SIG-M5 treated with dmso at 0.1 percent for 504 hours (cell line): ENCODE results near the gene ADCY10.
"Not testable (repeated sequence)": the region's sequence is repeated elsewhere in the genome, so short reads cannot be mapped to it uniquely, and the experiment has no call there.

ENCODE experiments used
- DNase-seq: peaks from one replicate; lab custom pipeline; 2025; ENCODE audit not compliant: unreplicated experiment; lab: John Stamatoyannopoulos, UW

The ADCY10 gene

DNA sequence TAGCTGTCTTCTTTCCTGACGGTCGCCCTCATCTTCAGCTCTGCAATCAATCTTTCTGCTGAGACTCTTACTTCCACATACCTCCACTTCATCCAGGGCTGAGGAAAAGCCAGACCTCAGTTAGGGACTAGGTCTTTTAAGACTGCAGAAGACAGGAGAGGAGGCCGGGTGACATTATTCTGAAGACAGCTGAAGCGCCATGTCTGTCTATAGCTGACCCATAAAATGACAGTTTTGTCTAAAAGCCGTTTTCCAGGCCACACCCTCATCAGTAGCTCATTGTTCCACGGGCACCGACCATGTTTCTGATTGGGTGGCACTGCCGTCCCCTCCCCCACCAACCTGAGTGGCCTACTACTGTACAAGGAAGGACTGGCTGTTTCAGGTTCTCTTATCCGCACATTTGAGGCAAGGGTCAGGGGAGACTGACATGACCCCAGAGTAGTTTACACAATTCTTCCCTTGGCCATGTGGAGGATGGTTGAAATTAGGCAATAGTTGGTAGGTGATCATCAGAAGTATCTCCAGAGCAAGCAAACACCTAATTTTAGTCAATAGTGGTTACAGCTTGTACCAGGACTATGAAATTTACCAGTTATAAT, at the start of gene ADCY10:
ADCY10 (minus strand) TSS at position 240 of the 602 bp plus-strand sequence. CDS start 8,994 bp downstream, outside the sequence.
- DNase-seq, result no peak

GRCh38 chr1:167957710-167958109, 43.8 kb upstream of the ADCY10 start:
- DNase-seq, result no peak

DNA sequence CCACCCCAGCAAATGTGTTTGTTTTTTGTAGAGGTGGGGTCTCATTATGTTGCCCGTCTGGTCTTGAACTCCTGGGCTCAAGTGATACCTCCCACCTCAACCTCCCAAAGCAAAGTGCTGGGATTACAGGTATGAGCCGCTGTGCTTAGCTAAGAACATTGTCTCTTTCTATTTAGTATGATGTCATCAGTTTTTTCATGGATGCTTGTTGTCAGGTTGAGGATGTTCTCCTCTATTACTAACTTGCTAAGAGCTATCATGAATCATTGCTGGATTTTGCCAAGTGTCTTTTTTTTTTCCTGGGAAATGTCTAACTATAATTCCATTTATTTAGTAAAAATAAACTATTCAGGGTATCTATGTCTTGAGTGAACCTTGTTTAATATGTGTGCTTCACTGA, 42.0 kb upstream of the ADCY10 start:
- no peak for DNase-seq

- no peak for DNase-seq
Measured at GRCh38 chr1:167950569-167950968, 36.6 kb upstream of the ADCY10 start.

GRCh38 chr1:167949785-167950184, 35.9 kb upstream of the ADCY10 start:
- DNase-seq, result no peak

GRCh38 chr1:167947733-167948132, 33.8 kb upstream of the ADCY10 start:
- DNase-seq, result no peak

DNA sequence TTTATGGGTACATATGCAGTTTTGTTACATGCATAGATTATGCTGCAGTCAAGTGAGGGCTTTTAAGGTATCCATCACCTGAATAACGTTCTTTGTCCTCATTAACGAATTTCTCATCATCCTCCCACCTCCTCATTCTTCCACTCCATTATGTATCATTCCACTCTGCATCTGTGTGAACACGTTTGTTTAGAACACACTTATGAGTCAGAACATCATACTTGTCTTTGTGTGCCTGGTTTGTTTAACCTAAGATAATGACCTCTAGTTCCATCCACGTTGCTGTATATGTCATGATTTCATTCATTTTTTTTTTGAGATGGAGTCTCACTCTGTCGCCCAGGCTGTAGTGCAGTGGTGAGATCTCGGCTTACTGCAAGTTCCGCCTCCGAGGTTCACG, 29.6 kb upstream of the ADCY10 start:
- DNase-seq, result no peak

DNA sequence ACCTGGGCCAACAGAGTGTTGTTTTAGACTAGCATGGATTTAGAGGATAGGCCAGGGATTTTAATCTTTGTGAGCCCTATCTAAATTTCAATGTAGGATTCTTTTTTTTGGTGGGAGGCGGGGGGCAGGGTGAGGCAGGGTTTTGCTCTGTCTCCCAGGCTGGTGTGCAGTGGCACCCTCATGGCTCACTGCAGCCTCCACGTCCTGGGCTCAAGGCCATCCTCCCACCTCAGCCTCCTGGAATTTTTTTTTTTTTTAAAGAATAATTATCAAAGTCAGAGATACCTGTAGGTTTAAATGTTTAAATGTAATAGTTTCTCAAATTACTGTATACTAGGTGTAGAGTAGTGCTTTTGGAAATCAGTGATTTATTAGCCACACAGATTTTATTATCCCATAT, 26.3 kb upstream of the ADCY10 start:
- DNase-seq, result no peak

- no peak for DNase-seq
Measured at GRCh38 chr1:167938080-167938636, 24.2 kb upstream of the ADCY10 start.

DNA sequence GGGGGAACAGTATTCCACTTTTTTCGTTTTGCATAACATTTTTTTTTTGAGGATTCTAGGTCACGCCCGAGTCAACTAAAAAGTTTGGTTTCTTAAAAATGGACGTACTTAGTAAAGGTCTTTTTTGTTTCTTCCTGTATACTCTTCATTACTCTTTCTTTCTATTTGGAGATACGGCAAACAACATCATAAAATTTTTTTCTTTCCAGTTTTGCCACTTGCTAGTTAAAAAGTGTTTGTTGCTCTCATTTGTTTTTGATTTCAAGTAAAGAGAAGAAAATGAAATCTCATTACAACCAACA, 23.7 kb upstream of the ADCY10 start:
- DNase-seq, result no peak

GRCh38 chr1:167936930-167937708, 23.2 kb upstream of the ADCY10 start, which contains the start of gene MPC2:
Gene MPC2 (minus strand): TSS chr1:167937072. CDS start chr1:167935841, 1,231 bp downstream.
- peak; percentile 67 for DNase-seq

DNA sequence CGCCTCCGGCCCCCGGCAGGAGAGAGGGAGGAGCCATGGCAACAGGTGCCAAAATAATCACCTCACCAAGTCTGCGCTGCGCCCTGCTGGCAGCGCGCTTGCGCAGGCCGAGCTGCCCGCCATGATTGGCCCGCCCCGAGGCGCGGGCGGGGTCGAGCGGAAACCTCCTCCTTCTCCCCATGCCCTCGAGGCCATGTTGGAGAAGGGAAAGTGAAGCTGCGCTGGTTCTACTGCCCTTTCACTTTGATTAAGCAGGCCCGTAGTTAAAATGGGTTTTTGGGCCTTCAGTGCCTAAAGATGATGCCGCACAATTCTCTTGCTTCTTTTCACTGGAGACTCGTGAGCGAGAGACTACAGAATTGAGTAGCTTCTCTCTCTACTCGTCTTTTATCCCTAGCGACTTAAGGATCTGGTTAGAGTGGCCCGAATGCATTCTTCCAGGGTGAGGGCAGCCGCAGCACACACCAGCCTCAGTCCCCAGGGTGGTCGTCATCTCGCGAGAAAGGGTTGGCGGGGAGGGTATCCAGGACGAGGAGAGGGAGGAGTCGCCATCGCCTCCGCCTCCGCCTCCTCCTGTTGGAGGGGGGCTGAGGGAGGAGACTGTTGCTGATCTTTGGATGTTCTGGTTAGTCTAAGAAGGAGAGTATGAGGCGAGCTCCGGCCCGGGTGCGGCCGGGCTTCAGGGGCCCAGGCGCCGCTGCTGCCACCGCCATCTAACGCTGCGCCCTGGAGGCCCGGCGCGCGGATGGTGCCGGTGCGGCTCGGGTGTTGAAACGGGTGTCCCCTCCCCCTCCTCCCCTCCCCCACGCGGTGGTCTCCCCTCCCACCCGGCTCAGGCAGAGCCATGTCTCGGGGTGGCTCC, 22.4 kb upstream of the ADCY10 start, which contains the start of gene DCAF6:
DCAF6 (plus strand) TSS at position 616 of the 862 bp plus-strand sequence; CDS start at position 845, 229 bp downstream.
- peak; percentile 98 for DNase-seq

- DNase-seq, result peak; percentile 72
Measured at GRCh38 chr1:167935216-167936067, 21.5 kb upstream of the ADCY10 start.

GRCh38 chr1:167934426-167935215, 20.7 kb upstream of the ADCY10 start:
- DNase-seq, result peak; percentile 72

DNA sequence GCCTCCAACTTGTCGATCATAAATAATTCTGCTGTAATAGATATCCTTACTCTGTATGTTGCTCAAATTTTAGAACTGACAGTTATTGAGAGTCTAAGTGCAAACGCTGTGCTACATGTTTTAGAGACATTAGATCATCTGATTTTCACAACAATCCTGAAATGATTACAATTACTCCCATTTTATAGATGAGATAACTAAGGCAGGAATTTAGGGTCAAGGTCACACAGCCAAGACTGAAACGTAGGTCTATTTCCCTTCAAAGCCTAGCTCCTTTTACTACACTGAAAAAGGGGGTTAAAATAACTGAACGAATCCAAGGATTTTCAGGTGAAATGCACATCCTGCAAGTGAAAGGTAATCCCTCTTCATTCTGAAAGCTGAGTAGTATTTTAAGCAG, 19.9 kb upstream of the ADCY10 start:
- DNase-seq, result no peak

DNA sequence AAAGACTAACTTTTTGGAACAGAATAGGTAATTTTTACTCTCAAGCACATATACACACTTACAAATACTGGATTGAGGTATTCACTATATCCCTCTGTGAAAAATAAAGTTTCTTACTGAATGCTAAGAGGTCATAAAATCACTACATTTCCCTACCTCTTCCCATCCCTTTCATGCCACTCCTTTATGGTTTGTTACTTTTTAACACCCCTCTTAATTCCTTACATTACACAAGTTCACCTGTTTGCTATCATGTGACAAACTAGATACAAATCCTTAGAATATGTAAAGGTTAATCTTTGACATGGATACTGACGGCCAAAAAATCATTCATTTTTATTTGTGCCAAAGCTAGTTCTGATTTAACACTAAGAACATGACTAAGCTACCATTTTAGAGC, 15.8 kb upstream of the ADCY10 start:
- DNase-seq, result no peak

GRCh38 chr1:167928919-167929318, 15.0 kb upstream of the ADCY10 start:
- not testable (repeated sequence) for DNase-seq

- no peak for DNase-seq
Measured at GRCh38 chr1:167928457-167928852, 14.5 kb upstream of the ADCY10 start.

GRCh38 chr1:167927046-167927754, 13.3 kb upstream of the ADCY10 start:
- no peak for DNase-seq
